T-helper 1 cell (primary cell): ENCODE results near the gene TBC1D22A.
"Not testable (repeated sequence)": the region's sequence is repeated elsewhere in the genome, so short reads cannot be mapped to it uniquely, and the experiment has no call there.

Source experiments
- DNase-seq, 5 donors: peaks; one replicate each; pipeline ENCODE4 v3.0.0-alpha.2; 2012 to 2020

Gene TBC1D22A

DNA sequence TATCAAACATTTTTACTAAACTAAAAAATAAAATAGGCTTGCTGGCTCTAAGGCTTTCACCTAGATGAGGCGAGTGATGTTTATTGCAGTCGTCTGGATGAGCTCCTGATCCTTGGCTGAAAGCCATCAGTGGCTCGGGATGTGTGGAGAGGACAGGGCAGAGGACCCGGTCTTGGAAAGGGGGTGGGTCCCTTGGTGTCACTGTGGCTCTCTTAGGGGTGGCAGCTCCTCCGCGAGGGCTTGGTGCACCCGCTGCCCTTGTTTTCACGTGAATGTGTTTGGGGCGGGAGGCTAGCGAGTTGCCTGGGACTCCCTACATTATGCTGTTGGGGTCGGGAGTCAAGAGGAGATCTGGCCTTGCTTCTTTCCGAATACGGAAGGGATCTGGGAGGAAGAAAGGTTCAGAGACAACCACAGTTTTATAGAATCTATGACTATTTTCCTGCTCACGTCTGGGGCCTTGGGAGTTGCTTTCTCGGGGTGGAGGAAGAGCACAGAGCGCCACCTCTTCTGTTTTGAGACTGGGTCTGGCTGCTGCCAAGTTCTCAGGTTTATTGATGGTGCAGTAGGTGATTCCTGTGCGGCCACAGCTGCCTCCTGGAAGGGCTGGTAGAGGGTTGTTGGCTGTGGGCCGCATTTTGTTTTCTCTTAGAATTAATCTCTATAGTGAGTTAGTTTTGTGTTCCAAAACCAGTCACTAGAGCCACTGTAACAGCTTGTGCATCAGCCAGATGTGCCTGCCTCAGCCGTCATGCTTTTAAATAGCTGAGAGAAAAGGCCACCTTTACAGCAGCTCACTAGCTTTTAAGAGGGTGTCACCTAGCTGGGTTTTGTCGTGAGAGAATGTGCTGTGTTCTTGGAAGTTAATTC is 12.8 kb downstream of the TBC1D22A start:
- no peak for DNase-seq

DNA sequence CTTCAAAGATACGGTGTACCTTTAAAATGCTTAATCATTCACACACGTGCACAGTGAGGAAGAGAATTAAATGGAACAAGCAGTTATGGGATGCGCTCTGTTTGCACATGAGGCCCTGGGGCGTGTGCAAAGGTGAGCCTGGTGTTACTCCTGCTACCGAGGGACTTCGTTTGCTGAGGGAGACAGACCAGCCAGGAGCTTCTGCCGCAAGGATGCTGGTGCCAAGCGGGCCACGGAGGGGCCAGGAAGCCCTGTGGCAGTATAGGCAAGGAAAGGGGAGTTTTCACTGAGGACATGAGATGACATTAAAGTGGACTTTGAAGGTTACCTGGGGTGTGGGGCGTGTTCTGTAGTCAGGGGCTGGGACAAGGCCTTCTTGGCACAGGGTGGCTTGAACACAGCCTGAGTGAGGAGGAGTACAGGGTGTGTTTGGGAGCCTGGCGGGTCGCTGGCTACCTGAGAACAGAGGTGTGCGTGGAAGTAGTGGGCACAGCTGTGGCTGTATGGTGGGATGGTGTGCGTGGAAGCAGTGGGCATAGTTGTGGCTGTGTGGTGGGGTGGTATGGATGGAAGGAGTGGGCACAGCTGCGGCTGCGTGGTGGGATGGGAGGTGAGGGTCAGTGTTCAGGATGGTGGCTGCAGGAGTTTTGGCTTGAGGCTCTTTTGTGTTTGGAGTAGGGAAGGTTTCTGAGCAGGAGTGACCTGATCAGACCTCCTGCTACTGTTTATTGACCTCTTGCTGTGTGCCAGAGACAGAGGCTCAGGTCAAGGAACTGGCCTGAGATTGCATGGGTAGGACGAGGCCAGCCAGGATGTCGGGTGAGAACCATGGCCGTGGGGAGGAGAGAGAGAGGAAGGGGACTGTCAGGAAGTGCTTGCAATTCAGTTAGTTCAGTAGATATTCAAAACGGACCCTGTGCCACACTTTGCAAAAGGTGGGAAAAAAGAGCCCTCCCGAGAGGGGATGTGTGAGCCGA is 13.7 kb downstream of the TBC1D22A start:
- DNase-seq: no peak

DNA sequence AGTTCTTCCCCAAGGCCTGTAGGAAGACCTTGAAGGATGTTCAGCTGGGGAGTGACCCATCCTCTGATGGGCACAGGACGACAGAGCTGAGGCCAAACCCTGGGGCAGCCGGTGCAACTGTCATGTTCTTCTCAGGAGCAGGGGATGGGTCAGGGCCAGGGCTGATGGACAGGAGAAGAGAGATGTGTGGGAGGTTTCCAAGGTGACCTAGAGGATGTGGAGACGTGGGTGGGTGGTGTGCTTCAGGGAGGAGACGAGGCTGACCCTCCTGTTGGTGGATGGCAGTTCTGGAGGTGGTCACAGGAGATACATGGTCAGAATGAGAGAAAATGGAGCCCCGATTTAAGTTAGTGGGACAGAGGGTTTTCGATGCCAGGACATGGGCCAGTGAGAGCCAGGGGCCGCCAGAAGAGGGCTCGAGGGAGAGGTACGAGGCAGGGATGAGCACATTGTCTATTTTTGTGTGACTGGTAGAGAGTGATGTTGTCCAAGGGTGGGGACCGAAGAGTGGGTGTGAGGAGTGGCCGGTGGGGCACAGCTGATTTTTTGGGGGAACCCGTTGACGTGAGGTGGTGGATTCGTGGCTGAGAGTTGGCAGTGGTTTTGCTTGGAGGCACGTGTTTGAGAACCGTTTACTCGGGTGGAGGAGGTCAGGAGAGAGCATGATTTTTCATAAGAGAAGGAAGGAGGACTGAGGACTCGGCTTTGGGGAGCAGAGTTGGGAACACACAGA is 14.6 kb downstream of the TBC1D22A start:
- DNase-seq: no peak

DNA sequence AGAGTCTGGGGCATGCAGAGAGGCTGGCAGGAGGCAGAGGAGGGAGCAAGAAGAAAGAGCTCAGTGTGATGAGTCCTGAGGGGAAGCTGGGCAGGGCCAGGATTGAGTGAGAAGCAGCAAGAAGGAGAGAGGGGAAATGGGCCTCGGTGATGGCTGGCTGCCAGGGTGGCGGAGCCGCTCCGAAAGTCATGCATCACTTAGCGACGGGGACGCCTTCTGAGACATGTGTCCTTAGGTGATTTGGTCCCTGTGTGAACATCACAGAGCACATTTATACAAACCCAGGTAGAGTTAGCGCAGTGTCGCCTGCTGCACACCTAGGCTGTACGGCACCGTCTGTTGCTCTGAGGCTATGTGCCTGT is 15.1 kb downstream of the TBC1D22A start:
- DNase-seq: no peak

DNA sequence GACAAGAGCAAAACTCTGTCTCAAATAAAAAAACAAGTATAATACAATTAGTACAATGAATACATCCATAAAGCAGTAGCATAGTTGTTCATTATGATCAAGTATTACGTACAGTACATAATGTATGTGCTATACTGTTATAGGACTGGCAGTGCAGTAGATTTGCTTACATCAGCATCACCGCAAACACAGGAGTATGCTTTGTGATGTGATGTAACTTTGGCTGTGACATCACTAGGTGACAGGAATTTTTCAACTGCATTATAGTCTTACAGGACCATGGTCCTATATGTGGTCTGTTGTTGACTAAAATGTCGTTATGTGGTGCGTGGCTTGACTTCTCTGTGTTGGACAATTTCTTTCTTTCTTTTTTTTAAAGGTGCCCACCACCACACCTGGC is 16.6 kb downstream of the TBC1D22A start:
- DNase-seq: no peak

DNA sequence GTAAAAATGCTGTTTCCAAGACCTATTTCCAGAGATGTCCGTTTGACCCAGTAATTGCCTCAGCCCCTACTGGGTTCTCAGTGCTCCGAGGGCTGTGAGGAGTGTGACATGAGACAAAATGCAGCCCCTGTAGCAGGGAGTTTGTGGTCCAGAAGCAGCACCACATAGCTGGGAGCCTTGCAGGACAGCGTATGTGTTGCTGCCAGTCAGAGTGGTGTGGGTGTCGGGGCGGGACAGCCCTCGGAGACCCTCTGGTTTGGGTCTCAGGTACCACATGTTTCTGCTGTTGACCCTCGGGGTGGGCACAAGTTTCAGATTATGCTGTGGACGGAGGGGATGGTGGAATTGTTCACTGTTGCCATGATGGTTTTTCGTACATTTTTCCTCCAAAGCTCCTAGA is 17.2 kb downstream of the TBC1D22A start:
- no peak for DNase-seq

DNA sequence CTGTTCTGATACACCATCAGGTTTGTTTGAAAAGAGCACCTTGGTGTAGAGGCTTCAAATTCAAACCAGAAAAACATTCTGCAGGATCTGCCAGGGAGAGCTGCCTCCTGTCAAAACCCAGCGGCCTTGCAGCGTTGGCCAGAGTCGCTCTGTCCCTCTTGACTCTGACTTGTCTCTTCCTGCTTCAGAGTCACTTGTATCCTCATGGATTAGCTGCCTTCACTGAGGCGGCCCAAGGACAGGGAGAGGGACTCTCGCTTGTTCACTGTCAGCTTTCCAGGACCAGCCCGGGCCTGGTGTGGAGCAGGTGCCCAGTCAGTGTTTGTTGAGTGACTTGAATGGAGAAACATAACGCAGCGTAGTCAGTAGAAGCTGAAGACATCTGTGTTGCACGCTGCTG is 18.0 kb downstream of the TBC1D22A start:
- DNase-seq: no peak

DNA sequence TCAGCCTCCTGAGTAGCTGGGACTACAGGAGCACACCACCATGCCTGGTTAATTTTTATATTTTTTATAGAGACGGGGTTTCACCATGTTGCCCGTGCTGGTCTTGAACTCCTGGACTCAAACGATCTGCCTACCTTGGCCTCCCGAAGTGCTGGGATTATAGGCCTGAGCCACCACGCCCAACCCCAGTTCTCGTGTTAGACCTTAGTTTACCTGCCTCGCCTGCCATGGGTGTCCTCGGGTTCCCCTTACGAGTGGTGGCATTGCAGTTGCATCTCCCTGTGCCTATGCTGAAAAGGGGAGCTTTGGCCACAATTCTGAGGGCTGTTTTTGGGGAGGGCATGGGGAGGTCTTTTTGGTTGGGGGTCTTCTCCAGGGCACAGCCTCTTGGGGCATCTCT is 18.8 kb downstream of the TBC1D22A start:
- no peak for DNase-seq

DNA sequence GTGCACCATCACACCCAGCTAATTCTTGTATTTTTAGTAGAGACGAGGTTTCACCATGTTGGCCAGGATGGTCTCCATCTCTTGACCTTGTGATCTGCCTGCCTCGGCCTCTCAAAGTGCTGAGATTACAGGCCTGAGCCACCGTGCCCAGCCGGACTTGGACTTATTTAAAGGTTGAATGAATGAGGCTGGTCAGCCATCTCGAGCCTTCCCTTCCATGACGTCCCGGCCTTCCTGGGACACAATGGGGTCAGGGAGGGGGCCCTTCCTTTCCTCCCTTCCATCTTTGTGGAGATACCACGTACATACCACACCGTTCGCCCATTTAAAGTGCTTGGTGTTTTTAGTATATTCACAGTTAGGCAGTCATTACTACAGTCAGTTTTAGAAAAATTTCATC is 19.8 kb downstream of the TBC1D22A start:
- DNase-seq: not testable (repeated sequence)

DNA sequence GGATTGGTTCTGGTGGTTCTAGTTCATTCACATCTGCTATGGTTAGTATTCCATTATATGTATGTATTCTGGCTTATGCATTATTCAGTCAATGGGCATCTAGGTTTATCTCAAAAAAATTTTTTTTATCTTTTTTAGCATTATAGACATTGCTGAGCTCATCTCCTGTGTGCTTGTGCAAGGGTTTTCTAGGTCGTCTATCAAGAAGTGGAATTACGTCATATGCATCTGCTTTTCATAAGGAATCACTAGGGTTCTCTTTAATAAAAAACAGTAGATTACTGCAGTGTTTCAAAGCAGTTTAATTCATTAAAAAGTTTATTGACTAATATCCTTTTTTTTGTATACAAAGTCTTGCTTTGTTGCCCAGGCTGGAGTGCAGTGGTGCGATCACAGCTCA is 21.3 kb downstream of the TBC1D22A start:
- no peak for DNase-seq

DNA sequence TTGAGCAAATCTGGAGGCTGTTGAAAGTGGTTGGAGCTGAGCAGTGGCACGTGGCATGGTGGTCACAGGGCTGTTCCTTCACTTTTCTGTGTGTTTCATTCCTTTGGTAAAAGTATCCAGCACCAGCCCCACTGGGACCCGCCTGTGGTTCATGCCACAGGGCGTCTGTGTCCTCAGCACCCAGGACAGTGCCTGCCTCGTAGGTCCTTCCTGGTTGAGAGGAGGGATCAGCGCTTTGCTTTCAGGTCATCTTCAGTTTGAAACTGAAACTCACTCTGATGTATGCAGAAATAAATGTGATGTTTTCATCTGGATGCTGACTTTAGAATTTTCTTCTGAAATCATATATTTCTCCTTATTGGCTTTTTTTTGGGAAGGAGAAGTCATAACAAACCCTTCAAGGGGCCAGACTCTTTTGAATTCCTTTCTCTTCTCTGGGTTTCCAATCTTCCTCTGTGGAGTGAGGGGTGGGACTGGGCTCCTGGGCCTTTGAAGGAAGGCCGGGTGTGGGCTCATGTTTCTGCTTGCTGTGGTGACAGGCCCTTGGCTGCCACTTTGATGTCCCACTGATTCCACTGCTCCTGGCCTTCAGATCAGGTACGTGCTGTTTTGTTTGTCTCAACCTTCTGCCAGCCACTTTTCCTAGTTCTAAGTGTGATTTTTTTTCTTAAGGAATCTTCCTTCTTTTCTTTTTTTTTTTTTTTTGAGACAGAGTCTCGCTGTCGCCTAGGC is 26.2 kb downstream of the TBC1D22A start:
- DNase-seq: peak in 1 of 5 donors; percentile 61

DNA sequence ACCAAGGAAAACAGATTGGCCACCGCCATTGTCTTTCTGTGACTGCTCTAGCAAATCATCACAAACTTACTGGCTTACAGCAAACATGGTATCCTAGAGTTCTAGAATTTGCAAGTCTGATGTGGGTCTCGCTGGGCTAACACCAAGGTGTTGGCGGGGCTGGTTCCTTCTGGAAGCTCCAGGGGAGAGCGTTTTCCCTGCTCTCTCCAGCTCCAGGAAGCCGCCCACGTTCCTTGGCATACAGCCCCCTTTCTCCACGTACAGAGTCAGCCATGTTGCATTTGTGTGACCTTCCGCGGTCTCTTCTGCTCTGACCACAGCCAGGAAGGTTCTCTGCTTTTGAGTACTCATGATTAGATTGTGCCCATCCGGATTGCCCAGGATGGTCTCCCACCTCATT is 27.5 kb downstream of the TBC1D22A start:
- no peak for DNase-seq

DNA sequence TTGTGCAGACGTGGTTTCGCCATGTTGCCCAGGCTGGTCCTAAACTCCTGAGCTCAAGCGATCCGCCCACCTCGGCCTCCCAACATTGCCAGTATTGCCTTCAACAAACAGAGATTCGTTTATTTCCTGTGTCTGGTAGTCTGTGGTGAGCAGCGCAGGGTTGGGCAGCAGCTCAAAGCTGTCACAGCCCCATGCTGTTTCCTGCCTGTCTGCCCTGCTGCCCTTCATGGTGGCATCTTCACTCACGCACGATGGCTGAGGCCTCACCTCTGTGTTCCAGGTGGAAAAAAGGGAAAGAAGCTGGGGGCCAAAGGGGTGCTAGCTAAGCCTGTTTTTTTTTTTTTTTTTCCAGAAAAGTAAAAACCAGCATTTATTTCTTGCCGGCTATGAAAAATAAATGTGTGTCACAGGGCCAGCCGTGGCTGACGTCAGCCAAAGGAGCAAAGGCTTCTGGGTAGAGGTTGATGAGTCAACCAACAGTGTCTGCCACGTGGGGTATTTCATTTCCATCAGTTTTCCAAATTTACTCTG is 28.8 kb downstream of the TBC1D22A start:
- DNase-seq: peak; percentile 65 to 89 (median 78)

DNA sequence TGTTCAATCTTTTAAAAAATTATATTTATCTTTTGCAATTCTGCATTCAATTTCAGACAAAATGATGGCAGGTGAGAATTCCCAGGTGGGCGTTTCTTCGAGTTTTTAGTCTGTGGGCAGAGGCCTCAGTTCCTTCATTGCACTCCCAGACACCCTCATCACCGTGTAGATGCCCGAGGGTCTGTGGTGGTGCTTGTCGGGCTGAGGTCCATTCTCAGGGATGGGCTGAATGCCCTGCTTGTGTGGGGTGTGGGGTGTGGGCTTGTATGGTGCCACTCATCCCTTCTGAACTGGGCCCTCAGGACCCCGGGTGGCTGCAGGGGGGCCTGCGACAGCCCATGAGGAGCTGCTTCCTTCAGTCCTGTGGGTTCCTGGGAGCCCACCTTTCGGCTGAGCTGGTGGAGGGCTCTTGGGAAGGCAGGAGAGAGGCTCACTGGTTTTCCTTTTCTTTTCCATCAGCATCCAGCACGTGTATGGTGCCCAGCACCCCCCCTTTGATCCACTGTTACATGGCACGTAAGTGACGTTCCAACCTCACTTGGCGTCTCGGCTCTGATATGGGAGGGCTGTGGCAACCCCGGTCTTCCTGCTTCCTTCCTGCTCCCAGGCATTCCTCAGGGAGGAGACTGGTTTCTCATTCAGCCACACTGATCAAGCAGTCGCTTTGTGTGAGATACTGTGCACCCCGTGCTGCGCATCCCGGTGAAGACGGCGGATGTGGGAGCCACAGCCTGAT is 29.8 kb downstream of the TBC1D22A start:
- DNase-seq: no peak

DNA sequence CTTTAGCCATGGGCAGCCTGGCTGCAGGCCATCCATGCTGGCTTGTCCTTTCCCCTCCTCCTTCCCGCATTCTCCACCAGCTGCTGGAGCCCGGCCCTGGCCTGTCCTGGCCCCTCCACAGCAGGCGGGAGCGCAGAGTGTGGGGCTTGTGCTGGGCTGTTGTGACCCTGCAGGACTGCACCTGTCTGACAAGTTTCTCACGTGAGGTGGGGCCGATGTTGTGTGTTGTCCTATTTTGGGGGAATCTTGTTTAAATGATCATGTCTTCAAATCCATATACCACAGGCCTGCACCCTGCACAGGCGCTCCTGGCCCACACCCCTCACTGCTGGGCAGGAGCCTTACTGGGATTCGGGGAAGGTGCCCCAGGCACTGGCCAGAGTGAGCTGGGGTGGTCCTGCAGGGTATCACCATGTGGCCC is 30.4 kb downstream of the TBC1D22A start:
- no peak for DNase-seq

DNA sequence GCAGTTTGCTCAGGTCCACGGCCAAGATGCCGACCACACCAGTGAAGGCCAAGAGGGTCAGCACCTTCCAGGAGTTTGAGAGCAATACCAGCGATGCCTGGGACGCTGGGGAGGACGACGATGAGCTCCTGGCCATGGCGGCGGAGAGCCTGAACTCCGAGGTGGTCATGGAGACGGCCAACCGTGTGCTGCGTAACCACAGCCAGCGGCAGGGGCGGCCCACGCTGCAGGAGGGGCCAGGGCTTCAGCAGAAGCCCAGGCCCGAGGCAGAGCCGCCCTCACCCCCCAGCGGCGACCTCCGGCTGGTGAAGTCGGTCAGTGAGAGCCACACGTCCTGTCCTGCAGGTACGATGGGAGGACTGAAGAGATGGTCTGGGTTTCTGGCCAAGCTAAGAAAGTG is 31.0 kb downstream of the TBC1D22A start:
- DNase-seq: no peak

DNA sequence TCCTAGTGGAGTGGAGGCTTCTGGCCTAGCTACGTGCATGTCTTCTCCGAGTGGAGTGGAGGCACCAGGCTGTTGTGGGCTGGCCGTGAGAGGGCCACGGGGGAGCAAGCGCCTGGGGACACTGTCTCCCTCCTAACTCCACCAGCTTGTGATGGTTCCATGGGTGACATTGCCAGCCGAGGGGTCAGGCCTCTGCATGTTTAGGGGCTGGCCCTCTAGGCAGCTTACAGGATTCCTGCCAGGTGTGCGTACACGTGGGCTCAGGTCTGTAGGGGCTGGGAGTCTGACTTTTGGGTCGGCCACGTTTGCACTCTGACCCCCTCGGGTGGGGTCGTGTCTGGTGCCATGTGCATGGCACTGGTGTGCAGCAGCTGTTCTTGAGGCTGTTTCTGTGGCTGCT is 31.6 kb downstream of the TBC1D22A start:
- no peak for DNase-seq

DNA sequence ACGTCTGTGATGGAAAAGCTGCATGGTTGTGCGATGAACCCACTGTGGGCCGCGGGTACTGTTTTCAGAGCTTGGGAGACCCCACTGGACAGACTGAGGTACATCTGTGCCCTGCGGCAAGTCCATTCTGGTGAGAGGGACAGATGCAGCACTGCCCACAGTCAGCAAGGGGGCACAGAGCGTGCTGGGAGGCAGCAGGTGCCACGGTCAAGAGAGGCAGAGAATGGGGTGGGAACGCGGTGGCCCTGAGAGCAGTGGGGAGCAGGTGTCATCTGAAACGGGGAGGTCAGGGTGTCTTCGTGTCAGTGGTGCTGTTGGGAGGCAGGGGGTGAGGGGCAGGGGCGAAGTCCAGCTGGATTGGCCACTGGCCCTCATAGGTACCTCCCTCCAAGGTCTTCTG is 32.0 kb downstream of the TBC1D22A start:
- DNase-seq: no peak

DNA sequence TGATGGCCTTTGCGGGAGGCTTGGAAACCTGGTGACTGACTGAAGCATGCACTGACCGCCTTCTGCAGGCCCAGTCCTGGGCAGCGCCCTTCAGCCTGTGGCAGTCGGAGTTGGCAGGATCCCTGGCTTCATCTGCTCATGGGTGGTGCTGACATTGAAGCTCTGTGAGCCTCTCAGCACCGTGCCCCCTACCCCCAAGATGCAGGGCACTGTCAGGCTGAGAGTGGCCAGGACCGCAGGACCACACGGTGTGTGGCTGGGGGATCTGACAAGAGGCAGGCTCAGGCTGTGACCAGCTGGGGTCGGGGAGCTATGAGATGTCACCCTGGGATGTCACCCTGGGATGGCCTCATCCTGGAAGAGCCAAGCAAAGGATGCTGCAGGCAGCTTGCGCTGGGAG is 32.7 kb downstream of the TBC1D22A start:
- DNase-seq: no peak

DNA sequence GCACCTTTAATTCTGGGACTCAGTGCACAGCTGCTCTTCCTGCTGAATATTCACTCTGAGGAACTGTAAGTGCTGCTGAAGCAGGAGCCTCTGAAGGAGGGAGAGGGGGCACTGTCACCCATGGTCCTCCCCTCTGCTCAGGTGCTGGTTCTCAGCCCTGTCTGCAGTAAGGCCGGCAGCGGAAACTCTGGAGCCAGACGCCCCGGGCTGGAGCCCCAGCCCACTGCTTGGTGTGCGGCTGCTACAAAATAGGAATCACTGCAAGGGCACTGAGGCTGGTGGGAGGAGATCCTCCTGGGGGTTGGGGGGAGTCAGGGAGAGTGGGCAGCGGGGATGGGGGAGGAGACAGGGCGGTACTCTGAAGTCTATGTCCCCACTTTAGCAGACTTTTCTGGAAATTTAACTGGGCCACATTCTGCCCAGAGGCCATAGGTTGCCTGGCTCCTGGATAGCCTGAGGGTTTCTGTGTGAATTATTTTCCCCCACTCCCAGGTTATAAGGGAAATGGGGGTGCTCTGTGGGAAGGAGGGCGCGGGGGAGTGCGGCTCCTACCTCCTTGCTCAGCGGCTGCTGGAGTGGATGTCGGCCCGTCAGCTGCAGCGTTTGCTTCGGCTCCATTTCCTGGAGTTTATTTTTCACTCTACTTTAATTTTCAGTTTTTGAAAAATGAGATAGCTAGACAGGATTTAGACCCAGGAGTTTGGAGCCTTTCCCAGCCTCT is 33.6 kb downstream of the TBC1D22A start:
- DNase-seq: no peak
